ENCODE measurements around the gene PAX5. TPM values are rescaled to one million over a fixed set of nuclear protein-coding genes. Genes with fewer than 3 reads are reported as not detected.
A peak's percentile ranks its signal among the peaks of the same experiment; 100 is the strongest.

Gene PAX5
- total RNA-seq, 1 donor from 2014 or later: 24.3 TPM

GRCh38 chr9:36817160-36817834, 216.8 kb downstream of the PAX5 start:
- Mint-ChIP-seq H3K4me1 (ENCODE audit: low read depth, unreplicated experiment) (peaks cover 18% of the 10 kb centered on the region), H3K4me3 (ENCODE audit: unreplicated experiment) (peak overlapping the region; percentile 49), H3K36me3 (ENCODE audit: unreplicated experiment) (no peaks in the 10 kb centered on the region), H3K9me3 (ENCODE audit: unreplicated experiment) (peaks cover 5% of the 10 kb centered on the region), H3K27ac (ENCODE audit: unreplicated experiment) (no peak overlapping the region), H3K27me3 (ENCODE audit: unreplicated experiment) (peaks cover 16% of the 10 kb centered on the region)
- no peak for DNase-seq
- no peak for TF ChIP-seq CTCF (IDR thresholded peaks at IDR 0.05; ENCODE audit: partially characterized antibody, unreplicated experiment)

GRCh38 chr9:36816371-36816770, 217.7 kb downstream of the PAX5 start:
- peaks cover 15% of the 10 kb centered on the region for H3K4me1 Mint-ChIP-seq (ENCODE audit: low read depth, unreplicated experiment)
- no peak for TF ChIP-seq CTCF (IDR thresholded peaks at IDR 0.05; ENCODE audit: partially characterized antibody, unreplicated experiment)
- H3K9me3 Mint-ChIP-seq (ENCODE audit: unreplicated experiment): peaks cover 5% of the 10 kb centered on the region
- no peak for DNase-seq
- H3K27me3 Mint-ChIP-seq (ENCODE audit: unreplicated experiment): peaks cover 13% of the 10 kb centered on the region
- no peak overlapping the region for H3K4me3 Mint-ChIP-seq (ENCODE audit: unreplicated experiment)
- H3K27ac Mint-ChIP-seq (ENCODE audit: unreplicated experiment): no peak overlapping the region
- no peaks in the 10 kb centered on the region for H3K36me3 Mint-ChIP-seq (ENCODE audit: unreplicated experiment)

GRCh38 chr9:36815566-36816348, 218.3 kb downstream of the PAX5 start:
- peaks cover 15% of the 10 kb centered on the region for H3K4me1 Mint-ChIP-seq (ENCODE audit: low read depth, unreplicated experiment)
- H3K36me3 Mint-ChIP-seq (ENCODE audit: unreplicated experiment): no peaks in the 10 kb centered on the region
- no peak for DNase-seq
- H3K9me3 Mint-ChIP-seq (ENCODE audit: unreplicated experiment): peaks cover 4% of the 10 kb centered on the region
- TF ChIP-seq CTCF (IDR thresholded peaks at IDR 0.05; ENCODE audit: partially characterized antibody, unreplicated experiment): no peak
- H3K27ac Mint-ChIP-seq (ENCODE audit: unreplicated experiment): no peak overlapping the region
- H3K4me3 Mint-ChIP-seq (ENCODE audit: unreplicated experiment): no peak overlapping the region
- H3K27me3 Mint-ChIP-seq (ENCODE audit: unreplicated experiment): peaks cover 11% of the 10 kb centered on the region

- Mint-ChIP-seq H3K9me3 (ENCODE audit: unreplicated experiment) (peaks cover 4% of the 10 kb centered on the region), H3K36me3 (ENCODE audit: unreplicated experiment) (no peaks in the 10 kb centered on the region), H3K4me3 (ENCODE audit: unreplicated experiment) (no peak overlapping the region), H3K27ac (ENCODE audit: unreplicated experiment) (no peak overlapping the region), H3K4me1 (ENCODE audit: low read depth, unreplicated experiment) (peaks cover 11% of the 10 kb centered on the region), H3K27me3 (ENCODE audit: unreplicated experiment) (peaks cover 10% of the 10 kb centered on the region)
- no peak for DNase-seq
- TF ChIP-seq CTCF (IDR thresholded peaks at IDR 0.05; ENCODE audit: partially characterized antibody, unreplicated experiment): no peak
These were observed 219.0 kb downstream of the PAX5 start for GRCh38 chr9:36815023-36815422.

GRCh38 chr9:36813154-36813553, 220.9 kb downstream of the PAX5 start:
- no peak for TF ChIP-seq CTCF (IDR thresholded peaks at IDR 0.05; ENCODE audit: partially characterized antibody, unreplicated experiment)
- Mint-ChIP-seq H3K36me3 (ENCODE audit: unreplicated experiment) (no peaks in the 10 kb centered on the region), H3K27me3 (ENCODE audit: unreplicated experiment) (peaks cover 7% of the 10 kb centered on the region), H3K27ac (ENCODE audit: unreplicated experiment) (no peak overlapping the region), H3K4me3 (ENCODE audit: unreplicated experiment) (no peak overlapping the region), H3K9me3 (ENCODE audit: unreplicated experiment) (peaks cover 4% of the 10 kb centered on the region), H3K4me1 (ENCODE audit: low read depth, unreplicated experiment) (no peaks in the 10 kb centered on the region)
- no peak for DNase-seq
